GM23338 (cell line): ENCODE results near the gene SPATA25. TPM values are rescaled to one million over a fixed set of nuclear protein-coding genes. Genes with fewer than 3 reads are reported as not detected.

ENCODE experiments used
- ATAC-seq: fragments of 200-7000 bp; cut with Tn5 transposase; 3 replicates; pipeline ENCODE4 v1.9.1; 2020
- DNase-seq: peaks from one replicate; pipeline ENCODE4 v3.0.0-alpha.2; 2015; ENCODE audit warnings: low spot score
- H2AFZ ChIP-seq: fragments of 200-600 bp; sonication (generic); 2 replicates; pipeline ENCODE4 v1.8.0; 2016; ENCODE audit warnings: antibody characterized with exemption, mild to moderate bottlenecking, moderate library complexity
- H3F3A ChIP-seq: fragments of 200-600 bp; sonication (generic); replicated peaks from 2 replicates; pipeline ENCODE4 v1.8.0; 2017; ENCODE audit warnings: antibody characterized with exemption, mixed run types, low read depth
- H3K27ac ChIP-seq: fragments of 200-600 bp; sonication (generic); 2 replicates; pipeline ENCODE4 v1.6.1; 2016; ENCODE audit warnings: low read depth
- H3K27me3 ChIP-seq: fragments of 200-600 bp; sonication (generic); 2 replicates; pipeline ENCODE4 v1.8.0; 2016; ENCODE audit warnings: mild to moderate bottlenecking, mixed run types, moderate library complexity; ENCODE audit not compliant: insufficient read depth
- H3K36me3 ChIP-seq: fragments of 200-600 bp; sonication (generic); 2 replicates; pipeline ENCODE4 v1.8.0; 2016; ENCODE audit warnings: mild to moderate bottlenecking; ENCODE audit not compliant: insufficient read depth
- H3K4me1 ChIP-seq: fragments of 200-600 bp; sonication (generic); 2 replicates; pipeline ENCODE4 v1.8.0; 2016; ENCODE audit warnings: mild to moderate bottlenecking, moderate library complexity; ENCODE audit not compliant: insufficient read depth
- H3K4me2 ChIP-seq: fragments of 200-600 bp; sonication (generic); 2 replicates; pipeline ENCODE4 v1.7.1; 2017; ENCODE audit warnings: mixed run types
- H3K4me3 ChIP-seq: fragments of 200-600 bp; sonication (generic); 2 replicates; pipeline ENCODE4 v1.6.1; 2016; ENCODE audit warnings: mixed run types
- H3K79me2 ChIP-seq: fragments of 200-600 bp; sonication (generic); replicated peaks from 2 replicates; pipeline ENCODE4 v1.8.0; 2017; ENCODE audit warnings: mild to moderate bottlenecking; ENCODE audit not compliant: insufficient read depth
- H3K9me2 ChIP-seq: fragments of 200-600 bp; sonication (generic); 2 replicates; pipeline ENCODE4 v1.8.0; 2017; ENCODE audit not compliant: insufficient read depth
- H4K20me1 ChIP-seq: fragments of 200-600 bp; sonication (generic); replicated peaks from 2 replicates; pipeline ENCODE4 v1.8.0; 2017; ENCODE audit warnings: mild to moderate bottlenecking; ENCODE audit not compliant: insufficient read depth
- H3K27ac Mint-ChIP-seq: 2 replicates; pipeline ENCODE4 v1.8.0; 2020; ENCODE audit warnings: inconsistent platforms, mild to moderate bottlenecking, moderate library complexity, mixed read lengths
- H3K27me3 Mint-ChIP-seq: 3 replicates; pipeline ENCODE4 v1.8.0; 2022; ENCODE audit warnings: low read depth, mild to moderate bottlenecking, moderate library complexity, mixed read lengths, inconsistent platforms; ENCODE audit not compliant: insufficient read depth, poor library complexity
- H3K36me3 Mint-ChIP-seq: 3 replicates; pipeline ENCODE4 v1.8.0; 2021; ENCODE audit warnings: low read depth, mild to moderate bottlenecking, inconsistent platforms, moderate library complexity, mixed read lengths
- H3K4me1 Mint-ChIP-seq: 3 replicates; pipeline ENCODE4 v1.8.0; 2020; ENCODE audit warnings: mild to moderate bottlenecking, inconsistent platforms, mixed read lengths
- H3K4me3 Mint-ChIP-seq: 3 replicates; pipeline ENCODE4 v1.8.0; 2021; ENCODE audit warnings: moderate library complexity, mild to moderate bottlenecking, inconsistent platforms, mixed read lengths
- H3K9me3 Mint-ChIP-seq: 3 replicates; pipeline ENCODE4 v1.8.0; 2020; ENCODE audit warnings: moderate library complexity, mild to moderate bottlenecking, inconsistent platforms, mixed read lengths
- POLR2AphosphoS5 ChIP-seq: IDR thresholded peaks from 2 replicates; pipeline ENCODE4 v1.6.1; 2016; ENCODE audit warnings: antibody characterized with exemption, low read depth
- polyA plus RNA-seq: library from polyadenylated mRNA; unstranded; fragments of >200 nt; fragmentation: Nextera tagmentation; extraction: Ambion mirVana; gene quantifications from 2 replicates; pipeline ENCODE4 v1.2.1, GENCODE V29; 2016
- total RNA-seq: library from RNA; depleted of rRNA; stranded (reverse); fragments of >200 nt; shearing (Covaris generic); gene quantifications from 2 replicates; pipeline ENCODE4 v1.2.3, GENCODE V29; 2014; rRNA removed

SPATA25 gene
- total and polyA plus RNA-seq, 2 experiments from 2014 or later = 7.5 TPM; not detected in 1

GRCh38 chr20:45836841-45837240, 50.6 kb downstream of the SPATA25 start:
- H3K4me3 ChIP-seq = no peak overlapping the region
- no peaks in the 10 kb centered on the region for H3K36me3 ChIP-seq
- Mint-ChIP-seq H3K4me3 (no peak overlapping the region), H3K4me1 (peaks cover 12% of the 10 kb centered on the region), H3K36me3 (peaks cover 18% of the 10 kb centered on the region; the same call in 2 of the 3 replicates), H3K9me3 (no peaks in the 10 kb centered on the region), H3K27me3 (peaks cover 14% of the 10 kb centered on the region), H3K27ac (no peak overlapping the region)
- peaks cover 15% of the 10 kb centered on the region for H3F3A ChIP-seq
- H2AFZ ChIP-seq = no peak overlapping the region
- DNase-seq = no peak
- H4K20me1 ChIP-seq = peaks cover 13% of the 10 kb centered on the region
- H3K27ac ChIP-seq = no peak overlapping the region
- no peaks in the 10 kb centered on the region for H3K9me2 ChIP-seq
- 0 out of 2 replicates have a peak, but pooled peaks cover 3% of the 10 kb centered on the region for H3K79me2 ChIP-seq
- no peaks in the 10 kb centered on the region for H3K27me3 ChIP-seq
- peaks cover 20% of the 10 kb centered on the region; the same call in 1 of the 2 replicates for H3K4me1 ChIP-seq
- no peak for ATAC-seq
- TF ChIP-seq POLR2AphosphoS5 = no peak
- no peak overlapping the region for H3K4me2 ChIP-seq

Other genes with a start within 250 kb of the SPATA25 start
- gene WFDC11, start 217.4 kb downstream of the SPATA25 start, total RNA-seq = not detected in 2 replicates
- 0.87 TPM in 1 of 2 replicates, not detected in the other for gene WFDC11, start 217.4 kb downstream of the SPATA25 start, polyA plus RNA-seq
- not detected in 2 replicates for gene WFDC13, start 185.6 kb downstream of the SPATA25 start, total RNA-seq
- not detected in 2 replicates for gene WFDC13, start 185.6 kb downstream of the SPATA25 start, polyA plus RNA-seq
- not detected in 2 replicates for gene WFDC10B, start 182.6 kb downstream of the SPATA25 start, total RNA-seq
- gene WFDC10B, start 182.6 kb downstream of the SPATA25 start, polyA plus RNA-seq = 0.50 and 1.0 TPM in 2 replicates
- not detected in 2 replicates for gene SPINT4, start 165.3 kb downstream of the SPATA25 start, total RNA-seq
- not detected in 2 replicates for gene SPINT4, start 165.3 kb downstream of the SPATA25 start, polyA plus RNA-seq
- gene WFDC3, start 95.7 kb downstream of the SPATA25 start, total RNA-seq = 0.73 TPM in 1 of 2 replicates, not detected in the other
- 0.36 TPM in 1 of 2 replicates, not detected in the other for gene WFDC3, start 95.7 kb downstream of the SPATA25 start, polyA plus RNA-seq
- 21.4 and 31.6 TPM in 2 replicates for gene DNTTIP1, start 95.7 kb downstream of the SPATA25 start, total RNA-seq
- 50.3 TPM in 2 replicates for gene DNTTIP1, start 95.7 kb downstream of the SPATA25 start, polyA plus RNA-seq
- gene UBE2C, start 75.0 kb downstream of the SPATA25 start, total RNA-seq = 198 and 247 TPM in 2 replicates
- 698 and 742 TPM in 2 replicates for gene UBE2C, start 75.0 kb downstream of the SPATA25 start, polyA plus RNA-seq
- 0.59 TPM in 1 of 2 replicates, not detected in the other for gene TNNC2, start 60.3 kb downstream of the SPATA25 start, total RNA-seq
- gene TNNC2, start 60.3 kb downstream of the SPATA25 start, polyA plus RNA-seq = 32.5 and 33.3 TPM in 2 replicates
- 26.7 and 31.5 TPM in 2 replicates for gene SNX21, start 53.8 kb downstream of the SPATA25 start, total RNA-seq
- 13.3 and 15.5 TPM in 2 replicates for gene SNX21, start 53.8 kb downstream of the SPATA25 start, polyA plus RNA-seq
- 55.6 and 75.2 TPM in 2 replicates for gene ACOT8, start 30.2 kb downstream of the SPATA25 start, total RNA-seq
- 42.0 and 43.1 TPM in 2 replicates for gene ACOT8, start 30.2 kb downstream of the SPATA25 start, polyA plus RNA-seq
- gene ZSWIM3, start 30.0 kb downstream of the SPATA25 start, total RNA-seq = 7.5 and 8.2 TPM in 2 replicates
- 2.0 and 3.0 TPM in 2 replicates for gene ZSWIM3, start 30.0 kb downstream of the SPATA25 start, polyA plus RNA-seq
- gene ZSWIM1, start 6.4 kb downstream of the SPATA25 start, total RNA-seq = 16.2 and 17.6 TPM in 2 replicates
- gene ZSWIM1, start 6.4 kb downstream of the SPATA25 start, polyA plus RNA-seq = 11.5 and 12.7 TPM in 2 replicates
- gene NEURL2, start 3.6 kb upstream of the SPATA25 start, total RNA-seq = 7.6 and 10.9 TPM in 2 replicates
- gene NEURL2, start 3.6 kb upstream of the SPATA25 start, polyA plus RNA-seq = 4.5 and 4.6 TPM in 2 replicates
- 31.4 and 39.9 TPM in 2 replicates for gene CTSA, start 3.7 kb upstream of the SPATA25 start, total RNA-seq
- gene CTSA, start 3.7 kb upstream of the SPATA25 start, polyA plus RNA-seq = 52.8 and 63.9 TPM in 2 replicates
- 141 and 160 TPM in 2 replicates for gene PLTP, start 24.5 kb upstream of the SPATA25 start, total RNA-seq
- gene PLTP, start 24.5 kb upstream of the SPATA25 start, polyA plus RNA-seq = 107 and 108 TPM in 2 replicates
- 26.1 and 27.0 TPM in 2 replicates for gene PCIF1, start 47.1 kb upstream of the SPATA25 start, total RNA-seq
- 28.3 and 37.0 TPM in 2 replicates for gene PCIF1, start 47.1 kb upstream of the SPATA25 start, polyA plus RNA-seq
- gene ZNF335, start 84.6 kb upstream of the SPATA25 start, total RNA-seq = 18.6 and 24.2 TPM in 2 replicates
- 5.7 and 7.4 TPM in 2 replicates for gene ZNF335, start 84.6 kb upstream of the SPATA25 start, polyA plus RNA-seq
- gene MMP9, start 121.3 kb upstream of the SPATA25 start, total RNA-seq = 5.4 and 5.8 TPM in 2 replicates
- 4.1 and 4.3 TPM in 2 replicates for gene MMP9, start 121.3 kb upstream of the SPATA25 start, polyA plus RNA-seq
- 0.35 and 3.5 TPM in 2 replicates for gene SLC12A5, start 141.6 kb upstream of the SPATA25 start, total RNA-seq
- 8.4 and 9.8 TPM in 2 replicates for gene SLC12A5, start 141.6 kb upstream of the SPATA25 start, polyA plus RNA-seq
- 22.8 and 24.6 TPM in 2 replicates for gene NCOA5, start 202.3 kb upstream of the SPATA25 start, total RNA-seq
- gene NCOA5, start 202.3 kb upstream of the SPATA25 start, polyA plus RNA-seq = 8.4 and 10.1 TPM in 2 replicates
- 9.9 and 15.4 TPM in 2 replicates for gene CD40, start 230.7 kb upstream of the SPATA25 start, total RNA-seq
- 17.9 and 18.9 TPM in 2 replicates for gene CD40, start 230.7 kb upstream of the SPATA25 start, polyA plus RNA-seq